GM21528 (cell line): Measurements from ENCODE around the gene SPEN.
A peak's percentile ranks its signal among the peaks of the same experiment; 100 is the strongest.

Experiments
- ATAC-seq: cut with Tn5 transposase; IDR thresholded peaks from one replicate; pipeline ENCODE4 v1.9.1; 2021; ENCODE audit warnings: mild to moderate bottlenecking, moderate library complexity; ENCODE audit not compliant: unreplicated experiment, low FRiP score

SPEN gene

DNA sequence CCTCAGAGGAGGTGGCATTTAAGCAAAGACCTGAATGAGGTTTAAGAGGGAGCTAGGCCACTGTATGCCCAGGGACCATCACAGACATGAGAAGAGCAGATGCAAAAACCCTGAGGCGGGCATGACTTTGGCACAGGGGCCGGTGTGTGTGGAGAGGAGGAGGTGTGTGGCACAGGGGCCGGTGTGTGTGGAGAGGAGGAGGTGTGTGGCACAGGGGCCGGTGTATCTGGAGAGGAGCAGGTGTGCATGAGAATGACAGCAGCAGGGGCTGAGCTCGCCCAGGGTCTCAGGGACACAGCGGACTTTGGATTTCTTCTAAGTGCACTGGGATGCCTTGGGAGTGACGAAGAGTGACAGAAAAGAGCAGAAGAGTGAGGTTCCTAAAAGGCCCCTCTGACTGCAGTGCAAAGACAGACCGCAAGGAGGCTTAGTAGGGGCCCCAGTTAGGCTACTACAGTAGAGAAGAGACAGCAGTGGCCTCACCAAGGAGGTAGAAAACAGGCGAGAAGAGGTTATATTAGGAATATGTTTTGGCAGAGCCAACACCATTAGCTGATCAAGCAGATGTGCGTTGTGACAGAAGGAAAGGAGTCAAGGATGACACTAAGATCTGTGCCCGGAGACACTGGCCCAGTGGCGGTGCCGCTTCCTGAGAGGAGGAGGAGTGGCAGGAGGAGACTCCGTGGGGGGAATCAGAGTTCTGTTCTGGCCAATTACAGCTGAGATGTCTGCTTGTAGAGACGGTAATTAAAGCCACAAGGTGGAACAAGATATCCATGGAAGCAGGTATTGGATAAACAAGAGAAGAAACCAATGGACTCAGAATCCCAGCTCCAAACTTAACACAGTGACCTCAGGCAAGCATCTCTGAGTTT lies 110.0 kb downstream of the SPEN start:
- ATAC-seq, result no peak

DNA sequence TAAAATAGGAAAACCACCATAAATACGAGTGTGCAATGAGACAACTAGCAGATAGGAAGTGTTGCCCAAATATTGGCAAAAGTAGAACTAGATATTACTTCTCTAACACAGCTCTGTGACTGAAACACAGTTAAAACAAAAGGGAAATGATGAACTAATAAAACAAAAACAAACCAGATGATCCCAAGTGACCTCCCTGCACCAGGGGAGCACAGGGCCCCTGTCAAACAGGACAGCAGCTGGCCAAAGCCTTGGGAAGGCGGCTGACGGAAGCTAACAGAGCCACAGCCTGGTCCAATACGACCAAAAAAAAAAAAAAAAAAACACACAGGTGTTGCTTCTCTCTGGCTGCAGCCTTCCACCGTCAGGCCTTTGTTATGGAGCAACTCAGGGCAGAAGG lies 110.6 kb downstream of the SPEN start:
- ATAC-seq, result no peak

DNA sequence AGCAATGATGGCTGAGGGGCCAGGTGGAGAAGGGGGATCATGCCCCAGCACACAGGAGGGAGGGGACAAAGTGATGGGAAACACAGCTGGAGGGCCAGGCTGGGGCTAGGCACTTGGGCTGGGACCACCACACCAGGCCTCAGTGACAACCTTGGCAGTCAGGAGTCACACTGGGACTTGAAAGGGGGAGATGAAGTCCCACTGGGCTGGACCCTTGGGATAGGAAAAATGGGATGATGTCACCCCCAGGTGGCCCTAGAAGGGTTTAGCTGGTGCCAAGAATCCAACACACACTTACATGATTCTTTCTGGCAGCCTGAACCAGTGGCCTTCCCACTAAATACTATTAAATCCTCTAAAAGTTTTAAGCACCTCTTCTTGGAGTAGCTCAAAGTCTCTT lies 111.3 kb downstream of the SPEN start:
- ATAC-seq, result no peak

DNA sequence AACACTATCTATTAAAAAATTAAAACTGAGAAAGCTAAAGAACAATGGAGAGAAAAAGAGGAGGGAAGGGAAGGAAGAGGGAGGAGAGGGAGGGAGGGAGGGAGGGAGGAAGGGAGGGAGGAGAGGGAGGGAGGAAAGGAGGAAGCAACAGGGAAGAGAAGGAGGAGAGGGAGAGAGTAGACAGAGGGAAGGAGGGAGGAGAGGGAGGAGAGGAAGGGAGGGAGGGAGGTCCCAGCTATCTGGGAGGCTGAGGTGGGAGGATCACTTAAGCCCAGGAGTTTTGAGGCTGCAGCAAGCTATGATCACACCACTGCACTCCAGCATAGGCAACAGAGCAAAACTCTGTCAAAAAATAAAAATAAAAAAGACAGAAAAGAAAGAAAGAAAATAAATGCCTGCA lies 111.9 kb downstream of the SPEN start:
- ATAC-seq, result no peak

DNA sequence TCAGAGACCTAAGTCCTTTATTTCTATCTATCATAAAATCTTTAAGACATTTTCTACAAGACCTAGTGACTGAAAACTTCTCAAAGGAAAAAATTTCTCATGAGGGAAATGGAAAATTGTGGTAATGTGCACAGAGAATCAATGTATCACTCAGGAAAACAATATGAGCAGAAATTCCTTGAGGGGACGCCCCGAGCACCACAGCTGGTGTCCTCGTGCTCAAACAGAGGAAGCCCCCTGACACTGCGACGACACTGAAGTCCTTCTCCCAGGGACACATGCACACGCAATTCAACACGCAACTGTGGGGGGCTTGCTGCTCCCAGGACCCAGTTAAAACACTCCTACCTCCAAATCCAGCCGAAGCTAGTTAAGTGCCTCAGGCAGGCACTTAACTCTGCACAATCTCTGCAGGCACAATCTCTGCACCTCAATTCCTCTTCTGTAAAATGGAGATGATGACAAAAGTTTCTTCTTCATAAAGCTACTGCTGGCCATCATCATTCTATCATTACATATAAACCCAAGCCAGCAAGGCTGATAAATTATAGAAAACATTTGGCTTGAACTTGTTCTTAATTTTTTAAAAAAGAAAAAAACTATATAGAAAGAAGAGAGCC lies 112.4 kb downstream of the SPEN start:
- ATAC-seq, result no peak

DNA sequence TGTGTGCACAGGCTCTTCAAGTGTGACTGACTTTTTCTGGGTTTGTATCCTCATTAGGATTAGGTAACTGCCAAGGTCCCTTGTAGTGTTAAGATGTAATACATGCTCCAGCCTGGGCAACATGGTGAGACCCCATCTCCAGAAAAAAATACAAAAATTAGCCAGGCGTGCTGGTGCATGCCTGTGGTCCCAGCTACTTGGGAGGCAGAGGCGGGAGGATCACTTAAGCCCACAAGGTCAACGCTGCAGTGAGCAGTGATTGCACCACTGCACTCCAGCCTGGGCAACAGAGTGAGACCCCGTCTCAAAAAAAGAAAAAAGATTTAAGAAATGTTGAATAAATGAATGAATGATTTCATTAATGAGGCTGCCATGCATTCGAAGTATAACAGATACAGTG lies 113.3 kb downstream of the SPEN start:
- no peak for ATAC-seq

DNA sequence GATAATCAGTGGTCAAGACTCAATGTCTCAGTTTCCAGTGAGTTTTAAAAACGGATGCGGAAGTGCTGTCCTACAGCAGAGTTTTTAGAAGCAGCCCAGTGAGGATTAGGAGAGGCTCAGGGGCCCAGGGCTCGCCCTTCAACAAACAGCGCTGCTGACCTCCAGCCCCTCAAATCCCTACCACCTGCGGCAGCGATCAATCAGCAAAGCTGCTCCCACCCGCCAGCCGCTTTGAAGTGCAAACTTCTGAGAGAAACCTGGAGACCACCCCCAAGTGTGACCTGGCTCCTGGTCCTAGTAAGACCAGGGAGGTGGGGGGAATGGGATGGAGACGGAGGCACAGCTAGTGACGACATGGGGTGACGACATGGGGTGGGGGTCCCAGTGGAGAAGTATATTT lies 114.0 kb downstream of the SPEN start:
- ATAC-seq, result no peak

DNA sequence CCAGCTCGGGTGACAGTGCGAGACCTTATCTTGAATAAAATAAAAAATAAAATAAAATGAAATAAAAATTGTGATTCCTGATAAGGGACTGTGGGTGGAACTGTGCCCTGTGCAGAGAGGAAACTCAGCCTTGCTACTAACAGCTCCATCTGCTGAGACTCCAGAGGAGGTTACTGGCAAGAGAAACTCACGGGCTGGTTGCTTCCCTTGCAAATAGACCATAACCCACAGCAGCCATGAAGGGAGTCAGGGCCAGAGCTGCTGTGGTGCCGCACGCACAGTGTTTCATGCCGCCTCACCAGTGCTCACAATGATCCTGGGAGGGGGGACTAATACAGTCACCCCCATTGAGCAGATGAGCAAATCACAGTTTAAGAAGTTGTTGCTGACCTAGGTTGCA lies 114.7 kb downstream of the SPEN start:
- ATAC-seq, result no peak

DNA sequence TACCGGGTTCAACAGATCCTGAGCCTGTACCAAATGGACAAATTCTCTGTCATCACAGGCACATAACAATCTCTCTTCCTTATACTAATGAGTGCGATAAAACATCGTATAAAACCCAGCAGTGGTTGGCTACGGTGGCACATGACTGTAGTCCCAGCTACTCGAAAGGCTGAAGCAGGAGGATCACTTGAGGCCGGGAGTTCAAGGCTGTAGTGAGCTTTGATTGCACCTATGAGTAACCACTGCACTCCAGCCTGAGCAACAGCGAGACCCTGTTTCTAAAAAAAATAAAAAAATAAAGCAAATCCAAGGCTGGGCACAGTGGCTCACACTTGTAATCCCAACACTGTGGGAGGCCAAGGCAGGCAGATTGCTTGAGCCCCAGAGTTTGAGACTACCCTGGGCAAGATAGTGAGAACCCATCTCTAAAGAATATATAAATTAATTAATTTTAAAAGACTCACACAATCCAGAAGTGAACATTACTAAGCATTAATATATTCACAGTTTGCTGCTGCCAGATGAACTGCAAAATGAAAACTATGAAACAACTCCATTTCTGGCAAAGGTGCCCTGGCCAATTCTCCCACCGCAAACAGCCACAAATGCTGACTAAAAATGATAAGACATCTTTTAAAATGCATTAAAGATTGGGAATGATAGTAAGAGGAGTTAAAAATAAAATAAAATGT lies 115.3 kb downstream of the SPEN start:
- ATAC-seq, result no peak

DNA sequence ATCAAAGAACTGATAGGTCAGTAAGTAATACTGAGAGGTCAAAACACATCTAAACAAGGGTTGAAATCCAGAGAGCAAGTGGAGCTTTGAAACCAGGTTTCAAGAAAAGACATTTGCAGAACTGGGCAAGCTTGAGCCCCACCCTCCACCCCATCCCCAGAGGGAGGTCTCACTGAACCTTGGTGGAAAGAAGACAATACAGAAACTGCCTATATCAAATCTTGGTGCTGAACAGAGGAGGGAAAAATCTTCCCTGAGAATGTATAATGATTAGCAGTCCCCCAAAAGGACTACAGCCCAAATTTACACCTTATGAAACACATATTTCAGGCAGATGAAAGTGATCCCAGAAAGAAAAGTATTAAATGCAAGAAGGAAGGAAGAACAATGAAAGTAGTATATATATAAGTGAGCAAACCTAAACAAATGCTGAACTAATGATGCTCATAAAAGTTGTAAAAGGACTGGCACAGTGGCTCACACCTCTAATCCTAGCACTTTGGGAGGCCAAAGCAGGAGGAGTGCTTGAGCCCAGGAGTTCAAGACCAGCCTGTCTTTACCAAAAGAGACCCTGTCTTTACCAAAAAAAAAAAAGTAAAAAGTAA lies 116.0 kb downstream of the SPEN start:
- ATAC-seq, result no peak

DNA sequence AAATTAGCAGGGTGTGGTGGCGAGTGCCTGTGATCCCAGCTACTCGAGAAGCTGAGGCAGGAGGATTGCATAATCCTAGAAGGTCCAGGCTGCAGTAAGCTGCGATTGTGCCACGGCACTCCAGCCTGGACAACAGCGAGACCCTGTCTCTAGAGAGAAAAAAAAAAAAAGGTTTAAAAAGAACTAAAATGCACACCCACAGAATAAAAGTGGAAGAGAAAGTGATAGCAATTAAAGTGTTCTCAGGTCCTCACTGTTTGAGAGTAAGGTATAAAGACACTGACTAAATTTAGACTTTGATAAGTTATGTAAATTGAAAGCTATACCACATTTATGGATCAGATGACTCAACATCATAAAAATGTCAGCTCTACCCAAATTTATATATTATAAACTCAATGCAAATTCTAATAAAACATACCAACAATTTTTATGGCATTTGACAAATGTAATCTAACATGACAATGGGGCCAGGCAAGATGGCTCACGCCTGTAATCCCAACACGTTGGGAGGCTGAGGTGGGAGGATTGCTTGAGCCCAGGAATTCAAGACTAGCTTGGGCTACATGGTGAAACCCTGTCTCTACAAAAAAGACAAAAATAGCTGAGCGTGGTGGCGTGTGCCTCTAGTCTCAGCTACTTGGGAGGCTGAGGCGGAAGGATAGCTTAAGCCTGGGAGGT lies 116.6 kb downstream of the SPEN start:
- peak; percentile 31 for ATAC-seq

DNA sequence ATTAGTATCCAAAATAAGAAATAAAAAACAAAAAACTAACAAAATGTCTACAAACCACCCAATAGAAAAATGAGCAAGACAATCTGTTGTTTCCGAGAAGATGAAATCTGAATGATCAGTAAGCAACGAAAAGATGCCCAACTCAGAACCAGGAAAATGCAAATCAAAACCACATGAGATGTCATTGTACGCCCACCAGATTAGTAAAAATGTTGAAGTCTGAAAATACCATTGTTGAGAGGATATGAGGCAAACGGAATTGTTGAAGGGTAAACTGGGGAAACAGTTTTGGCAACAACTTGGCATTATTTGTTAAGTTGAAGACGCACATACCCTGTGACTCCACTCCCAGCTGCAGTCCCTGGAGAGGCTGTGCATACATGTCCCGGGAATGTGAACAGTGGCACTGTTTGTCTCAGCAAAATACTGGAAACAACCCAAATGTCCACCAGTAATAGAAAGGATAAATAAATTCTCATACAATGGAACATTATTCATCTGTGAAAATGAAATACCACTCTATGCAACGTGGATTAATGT lies 117.8 kb downstream of the SPEN start:
- ATAC-seq, result no peak

DNA sequence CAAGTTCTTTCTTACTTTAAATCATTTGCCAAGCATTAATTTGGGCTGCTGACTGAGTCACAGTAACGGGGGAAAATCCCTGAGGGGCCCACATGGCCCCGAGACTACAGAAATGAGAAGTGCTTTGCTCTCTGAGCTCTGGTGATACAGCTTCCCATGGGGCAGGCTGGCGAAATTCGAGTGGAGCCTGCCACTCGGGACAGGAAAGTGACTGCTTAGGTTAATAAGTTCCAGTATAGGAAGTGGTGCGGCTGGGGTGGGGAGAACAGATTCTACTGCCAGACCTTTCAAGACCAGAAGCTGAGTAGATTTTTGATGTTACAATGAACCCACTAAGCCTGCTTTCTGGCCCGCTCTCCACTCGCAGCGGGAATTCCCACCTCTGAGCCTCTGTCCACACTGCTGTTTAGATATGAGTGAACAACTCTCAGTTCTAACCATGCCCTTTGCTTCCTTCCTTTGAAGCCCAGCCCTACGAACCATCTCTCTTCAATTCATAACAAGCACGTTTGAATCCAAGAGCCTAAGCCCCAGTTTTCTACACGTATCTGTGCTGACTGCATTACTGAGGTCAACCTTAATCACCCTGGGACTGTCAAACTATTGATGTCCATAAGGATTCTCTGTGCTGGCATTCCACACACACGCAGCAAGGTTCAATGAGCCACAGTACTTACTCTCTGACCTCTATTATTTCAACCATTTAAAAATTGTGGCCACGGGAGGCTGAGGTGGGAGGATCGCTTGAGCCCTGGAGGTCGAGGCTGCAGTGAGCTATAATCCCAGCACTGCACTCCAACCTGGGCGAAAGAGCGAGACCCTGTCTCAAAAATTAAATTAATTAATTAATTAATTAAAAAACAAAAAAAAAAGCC lies 118.8 kb downstream of the SPEN start:
- peak; percentile 65 for ATAC-seq

DNA sequence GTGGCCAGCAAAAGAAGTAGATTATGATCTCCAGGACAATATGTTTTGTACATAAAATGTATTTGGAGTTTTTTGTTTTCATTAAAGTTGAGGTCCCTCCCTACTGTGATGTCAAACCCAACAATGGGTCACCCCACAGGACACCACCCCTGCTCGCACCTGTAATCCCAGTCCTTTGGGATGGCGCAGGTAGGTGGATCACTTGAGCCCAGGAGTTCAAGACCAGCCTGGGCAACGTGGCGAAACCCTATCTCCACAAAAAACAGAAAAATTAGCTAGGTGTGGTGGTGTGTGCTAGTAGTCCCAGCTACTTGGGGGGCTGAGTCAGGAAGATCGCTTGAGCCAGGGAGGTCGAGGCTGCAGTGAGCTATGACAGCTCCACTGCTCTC lies 119.4 kb downstream of the SPEN start:
- no peak for ATAC-seq

DNA sequence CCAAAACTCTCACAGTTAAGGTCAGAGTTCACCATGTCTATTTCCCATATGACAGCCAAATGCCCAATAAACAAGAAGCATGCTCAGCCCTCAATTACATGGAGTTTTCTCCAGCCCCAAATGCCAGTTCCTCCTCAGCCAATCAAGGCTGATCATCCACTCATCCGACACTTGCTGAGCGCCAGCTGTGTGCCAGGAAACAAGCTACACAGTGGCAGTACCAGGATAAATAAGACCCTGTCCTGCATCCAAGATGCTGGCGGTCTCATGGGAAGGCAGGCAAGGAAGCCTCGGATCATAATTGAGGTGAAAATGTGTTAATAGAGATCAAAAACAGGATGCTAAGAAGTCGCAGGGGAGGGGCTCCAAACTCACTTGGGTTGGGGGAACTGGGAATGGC lies 120.7 kb downstream of the SPEN start:
- ATAC-seq, result no peak

DNA sequence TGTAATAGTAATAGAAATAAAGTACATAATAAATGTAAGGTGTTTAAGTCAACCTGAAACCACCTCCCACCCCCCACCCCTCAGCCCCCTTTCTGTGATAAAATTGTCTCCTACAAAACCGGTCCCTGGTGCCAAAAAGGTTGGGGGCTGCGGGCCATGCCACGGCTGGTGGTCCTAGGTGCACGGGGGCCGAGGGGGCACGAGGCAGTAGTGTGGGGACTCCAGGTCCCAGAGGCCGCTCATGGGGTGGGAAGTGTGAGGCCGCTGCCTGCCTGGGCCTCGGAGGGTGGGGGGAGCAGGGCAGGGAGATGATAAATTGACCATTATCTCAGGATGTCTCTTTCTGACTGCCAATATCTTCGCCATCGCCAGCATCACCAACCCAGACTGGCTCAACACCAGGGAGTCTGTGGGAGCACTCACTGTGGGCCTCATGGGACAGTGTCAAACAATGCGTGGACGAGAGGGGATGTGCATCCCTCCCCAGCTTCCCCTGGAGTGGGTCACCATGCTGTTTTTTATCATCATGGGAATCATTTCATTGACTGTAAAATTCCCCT lies 121.9 kb downstream of the SPEN start:
- ATAC-seq, result no peak

DNA sequence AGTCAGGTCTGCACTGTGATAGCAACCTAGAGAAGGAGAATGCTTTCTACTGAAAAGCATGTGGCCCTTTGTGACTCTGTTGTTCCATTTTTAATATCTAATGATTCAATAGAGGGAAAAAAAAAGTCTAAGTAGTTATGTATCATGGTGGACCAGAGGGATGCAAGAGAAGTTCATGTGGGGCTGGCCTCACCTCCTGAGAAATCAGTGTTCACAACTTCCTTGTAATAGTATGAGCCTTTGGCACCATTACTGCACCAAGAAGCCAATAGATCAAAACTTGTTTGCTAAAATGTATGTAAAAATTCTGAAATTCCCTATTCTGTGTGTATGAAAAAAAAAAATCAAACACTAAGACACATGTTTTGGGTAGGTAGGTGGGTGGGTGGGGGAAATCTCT lies 123.4 kb downstream of the SPEN start:
- ATAC-seq, result no peak

DNA sequence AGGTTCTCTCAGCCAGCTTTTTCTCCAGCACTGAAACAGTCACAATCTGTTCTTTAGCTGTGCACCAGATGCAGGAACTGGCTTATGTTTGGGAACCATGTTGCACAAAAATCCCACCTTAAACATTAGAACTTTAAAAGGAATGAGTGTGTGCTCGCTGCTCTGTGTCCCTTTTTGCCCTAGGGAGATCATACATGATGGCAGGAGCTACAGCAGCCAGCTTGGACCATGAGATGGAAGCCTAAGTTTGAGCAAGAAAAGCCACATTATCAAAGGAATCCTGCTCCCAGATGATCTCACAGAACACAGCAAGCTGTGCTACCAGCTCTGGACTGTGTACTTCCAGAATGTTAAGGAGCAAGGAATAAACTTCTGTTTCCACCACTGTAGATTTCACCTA lies 124.9 kb downstream of the SPEN start:
- ATAC-seq, result no peak

DNA sequence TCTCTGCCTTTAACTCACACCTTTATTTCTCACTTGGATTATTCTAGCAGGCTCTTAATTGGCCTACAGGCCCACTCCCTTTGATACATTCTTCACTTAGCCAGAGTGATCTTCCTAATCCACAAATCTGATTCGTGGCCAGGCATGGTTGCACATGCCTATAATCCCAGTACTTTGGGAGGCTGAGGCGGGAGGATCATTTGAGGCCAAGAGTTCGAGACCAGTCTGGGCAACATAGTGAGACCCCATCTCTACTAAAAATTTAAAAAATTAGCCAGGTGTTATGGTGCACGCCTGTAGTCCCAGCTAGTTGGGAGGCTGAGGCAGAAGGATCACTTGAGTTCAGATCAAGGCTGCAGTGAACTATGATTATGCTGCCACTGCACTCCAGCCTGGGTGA lies 126.3 kb downstream of the SPEN start:
- no peak for ATAC-seq
